ENCODE results near the gene RLN3.

RLN3 gene

GRCh38 chr19:14062558-14062855 lies 34.6 kb downstream of the RLN3 start:
- TF ChIP-seq CTCF (IDR thresholded peaks at IDR 0.05; ENCODE audit: insufficient read depth, missing control alignments), result no peak

DNA sequence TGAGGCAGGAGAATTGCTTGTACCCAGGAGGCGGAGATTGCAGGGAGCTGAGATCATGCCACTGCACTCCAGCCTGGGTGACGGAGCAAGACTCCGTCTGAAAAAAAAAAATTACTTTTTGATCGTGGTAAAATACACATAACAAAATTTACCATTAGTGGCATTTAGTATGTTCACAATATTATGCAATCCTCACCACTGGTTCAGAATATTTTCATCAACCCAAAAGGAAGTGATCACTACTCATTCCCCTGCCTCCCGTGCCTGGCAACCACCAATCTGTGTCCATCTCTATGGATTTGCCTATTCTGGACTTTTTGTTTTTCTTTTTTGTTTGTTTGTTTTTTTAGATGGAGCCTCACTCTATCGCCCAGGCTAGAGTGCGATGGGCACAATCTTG lies 35.2 kb downstream of the RLN3 start:
- DNase-seq (ENCODE audit: insufficient read length, low spot score), result no peak
- no peak for TF ChIP-seq CTCF (IDR thresholded peaks at IDR 0.05; ENCODE audit: insufficient read depth, missing control alignments)
- no peak for FAIRE-seq

More at GRCh38 chr19:14062558-14062855, 34.6 kb downstream of the RLN3 start:
- FAIRE-seq (no peak), DNase-seq (ENCODE audit: insufficient read length, low spot score) (no peak)

- no peak for TF ChIP-seq CTCF (IDR thresholded peaks at IDR 0.05; ENCODE audit: insufficient read depth, missing control alignments)
- FAIRE-seq, result no peak
- DNase-seq (ENCODE audit: insufficient read length, low spot score), result no peak
Measured at GRCh38 chr19:14066134-14066533, 38.2 kb downstream of the RLN3 start.

GRCh38 chr19:14070268-14071050 lies 42.5 kb downstream of the RLN3 start:
- FAIRE-seq (no peak), DNase-seq (ENCODE audit: insufficient read length, low spot score) (no peak)
- TF ChIP-seq CTCF (IDR thresholded peaks at IDR 0.05; ENCODE audit: insufficient read depth, missing control alignments), result no peak

DNA sequence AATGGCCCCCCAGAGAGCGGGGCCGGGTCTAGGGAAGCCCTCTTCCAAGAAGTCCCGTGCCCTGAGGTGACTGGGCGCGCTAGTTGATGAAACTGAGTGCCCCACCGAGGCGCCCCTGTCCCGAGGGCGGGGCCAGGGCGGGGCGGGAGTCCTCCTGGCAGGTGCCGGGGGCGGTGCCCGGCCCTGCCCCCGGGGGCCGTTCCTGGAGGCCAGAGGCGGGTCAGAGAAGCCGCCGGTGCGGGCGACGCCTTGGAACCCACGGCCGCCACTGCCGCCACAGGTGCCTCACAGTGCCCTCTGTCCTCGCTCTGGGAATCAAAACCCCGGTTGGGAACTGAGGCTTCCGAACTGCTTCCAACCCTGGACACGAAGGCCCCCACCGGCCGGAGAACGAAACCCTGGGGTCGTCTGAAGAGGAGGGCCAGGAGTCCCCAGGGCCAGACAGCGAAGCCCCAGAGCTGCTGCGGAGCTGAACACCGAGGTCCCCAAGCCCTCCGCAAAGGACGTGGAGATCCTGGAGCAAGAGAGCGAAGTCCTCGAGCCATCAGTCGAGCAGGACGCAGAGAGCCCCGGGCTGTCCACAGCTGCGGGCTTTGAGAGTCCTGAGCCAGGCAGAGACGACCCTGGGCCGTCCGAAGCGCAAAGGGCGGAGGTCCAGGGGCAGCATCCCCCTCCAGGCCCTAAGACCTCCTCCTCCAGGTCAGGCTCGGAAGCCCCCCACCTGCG lies 44.8 kb downstream of the RLN3 start, which contains the start of gene MISP3:
MISP3 (plus strand) TSS at position 252 of the 726 bp plus-strand sequence. CDS start 524 bp downstream, outside the sequence.
- FAIRE-seq (no peak), DNase-seq (ENCODE audit: insufficient read length, low spot score) (no peak)
- TF ChIP-seq CTCF (IDR thresholded peaks at IDR 0.05; ENCODE audit: insufficient read depth, missing control alignments), result no peak

- FAIRE-seq, result no peak
- DNase-seq (ENCODE audit: insufficient read length, low spot score), result no peak
- peak; percentile 52 for TF ChIP-seq CTCF (IDR thresholded peaks at IDR 0.05; ENCODE audit: insufficient read depth, missing control alignments)
Measured at GRCh38 chr19:14073261-14073924, 45.4 kb downstream of the RLN3 start.

Measured in D721Med (cell line).